NCI-H345 treated with DMSO at 0.1 percent for 48 hours (cell line): ENCODE measurements around the gene RAP1GAP.
"Not testable (repeated sequence)": the region's sequence is repeated elsewhere in the genome, so short reads cannot be mapped to it uniquely, and the experiment has no call there.

ENCODE experiments used
- DNase-seq: peaks from one replicate; lab custom pipeline; 2025; ENCODE audit not compliant: unreplicated experiment; lab: John Stamatoyannopoulos, UW

The RAP1GAP gene

DNA sequence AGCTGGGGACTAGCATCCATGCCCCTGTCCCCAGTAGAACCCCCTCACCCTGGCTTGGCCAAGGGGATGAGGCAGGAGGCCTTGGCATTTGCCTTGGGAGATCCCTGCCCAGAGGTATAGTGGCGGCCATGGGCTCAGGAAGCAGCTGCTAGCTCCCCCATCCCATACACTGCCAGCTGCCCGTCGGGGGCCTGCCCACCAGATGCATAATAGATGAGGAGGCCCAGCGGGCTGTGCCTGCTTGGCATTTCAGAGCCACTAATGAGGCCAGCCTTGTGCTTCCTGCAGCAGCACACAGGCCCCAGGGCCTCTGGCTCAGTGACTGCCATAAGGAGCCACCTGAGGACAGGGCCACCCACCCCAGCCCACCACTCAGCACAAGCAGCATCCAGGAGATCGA is 23.6 kb downstream of the RAP1GAP start:
- no peak for DNase-seq

DNA sequence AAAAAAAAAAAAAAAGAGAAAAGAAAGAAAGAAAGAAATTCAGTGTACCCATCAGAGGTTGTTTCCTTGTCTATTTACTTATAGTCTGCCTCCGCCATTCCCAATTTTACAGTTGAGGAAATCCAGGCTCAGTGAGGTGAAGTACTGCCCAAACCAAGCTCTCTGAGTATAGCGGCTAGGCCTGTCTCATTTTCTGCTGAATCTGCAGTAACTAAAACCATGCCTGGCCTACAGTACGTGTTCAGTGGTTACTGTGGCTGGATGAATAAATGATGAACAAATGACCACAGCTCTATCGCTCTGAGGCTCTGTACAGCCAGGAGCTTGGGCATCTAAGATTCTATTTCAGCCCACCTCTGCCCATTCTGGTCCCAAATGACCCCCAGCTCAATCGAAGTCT is 24.3 kb downstream of the RAP1GAP start:
- no peak for DNase-seq

GRCh38 chr1:21644348-21644747 is 24.8 kb downstream of the RAP1GAP start:
- DNase-seq = no peak

DNA sequence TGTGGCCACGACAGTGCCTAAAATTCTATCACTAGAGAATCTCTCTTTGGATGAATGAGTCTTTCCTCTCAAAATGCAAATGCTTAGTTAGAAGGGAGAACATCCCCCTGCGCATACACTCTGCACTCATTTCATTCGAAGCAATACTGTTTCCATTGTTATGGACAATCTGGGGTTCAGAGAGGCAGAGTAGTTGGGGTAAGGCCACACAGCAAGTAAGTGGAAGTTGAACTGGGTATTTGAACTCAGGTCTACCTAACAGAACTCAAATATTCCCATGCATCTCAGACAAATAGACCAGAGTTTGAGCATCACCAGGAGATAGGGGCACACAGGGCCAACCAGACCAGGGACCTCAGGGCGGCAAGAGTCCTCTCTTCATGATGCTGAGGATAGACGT is 25.5 kb downstream of the RAP1GAP start:
- DNase-seq = no peak

DNA sequence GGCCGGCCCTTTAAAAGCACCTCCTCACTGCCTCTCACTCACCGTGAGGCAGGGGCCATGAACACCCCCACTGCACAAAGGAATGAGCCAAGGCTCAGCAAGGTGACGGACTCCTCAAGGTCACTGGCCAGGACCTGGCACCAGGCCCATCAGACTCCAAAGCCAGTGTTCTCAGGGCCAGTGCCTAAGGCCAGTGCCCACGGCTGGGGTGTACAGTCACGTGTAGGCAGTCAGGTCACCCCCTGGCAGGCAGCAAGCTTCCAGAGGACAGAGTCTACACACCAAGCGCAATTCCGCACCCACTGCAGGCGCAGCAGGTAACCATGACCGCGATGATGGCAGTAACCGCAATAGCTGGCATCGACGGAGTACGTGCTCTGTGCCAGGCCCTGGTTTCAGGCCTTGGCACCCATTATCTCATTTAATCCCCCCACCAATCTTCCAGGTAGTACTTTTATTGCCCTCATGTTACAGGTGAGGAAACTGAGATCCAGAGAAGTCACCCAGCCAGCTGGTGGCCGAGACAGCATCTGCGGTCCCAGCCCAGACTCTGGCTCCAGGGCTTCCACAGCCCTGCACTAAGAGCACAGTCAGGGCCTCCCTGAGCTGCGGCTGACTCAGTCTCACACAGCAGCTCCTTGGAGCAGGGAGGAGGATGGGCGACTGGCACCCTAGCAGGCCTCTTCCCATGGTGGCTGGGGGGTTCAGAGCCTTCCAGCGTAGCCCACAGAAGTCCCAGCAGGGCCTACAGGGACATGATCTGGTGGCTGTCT is 27.0 kb downstream of the RAP1GAP start:
- no peak for DNase-seq

- DNase-seq = no peak
Measured at GRCh38 chr1:21641537-21641936, 27.6 kb downstream of the RAP1GAP start.

GRCh38 chr1:21641076-21641475 is 28.1 kb downstream of the RAP1GAP start:
- DNase-seq = no peak

GRCh38 chr1:21640653-21641052 is 28.5 kb downstream of the RAP1GAP start:
- DNase-seq = no peak

DNA sequence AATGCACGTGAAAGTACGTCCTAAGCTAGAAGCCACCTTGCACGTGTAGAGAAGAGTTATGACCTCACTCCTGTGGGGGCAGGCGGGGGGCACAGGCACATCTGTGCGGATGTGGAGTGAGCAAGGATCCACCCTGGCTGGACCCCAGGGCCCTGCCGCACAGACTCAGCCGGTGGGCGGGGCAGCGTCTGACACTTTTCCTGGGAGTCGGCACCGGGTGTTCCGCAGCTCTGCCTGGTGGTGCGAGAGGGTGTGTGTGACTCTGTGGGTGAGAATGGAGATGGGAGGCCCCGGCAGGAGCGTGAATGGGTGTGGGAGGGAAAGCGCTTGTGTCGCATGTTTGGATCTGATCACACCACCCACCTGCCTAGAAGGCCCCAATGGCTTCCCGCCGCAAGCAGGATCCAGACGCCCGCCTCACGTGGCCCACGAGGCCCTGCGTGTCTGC is 29.5 kb downstream of the RAP1GAP start:
- no peak for DNase-seq

- DNase-seq = no peak
Measured at GRCh38 chr1:21638531-21639341, 30.4 kb downstream of the RAP1GAP start.

DNA sequence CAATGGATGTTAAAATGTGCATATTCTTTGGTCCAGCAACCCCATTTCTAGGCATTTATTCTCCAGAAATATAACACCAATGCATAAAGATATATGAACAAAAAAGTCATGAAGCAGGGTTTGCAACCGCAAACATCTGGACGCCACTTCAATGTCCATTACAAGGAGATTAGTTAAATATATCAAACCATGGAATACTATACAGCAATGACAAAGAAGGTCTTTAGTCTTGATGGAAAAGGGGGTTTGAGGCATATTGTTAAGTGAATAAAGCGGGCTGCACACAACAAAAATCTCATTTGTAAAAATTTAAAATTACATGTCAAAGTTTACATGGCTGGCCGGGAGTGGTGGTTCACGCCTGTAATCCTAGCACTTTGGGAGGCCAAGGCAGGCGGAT is 31.6 kb downstream of the RAP1GAP start:
- no peak for DNase-seq

GRCh38 chr1:21636029-21636428 is 33.1 kb downstream of the RAP1GAP start:
- no peak for DNase-seq

- no peak for DNase-seq
Measured at GRCh38 chr1:21634806-21635535, 34.2 kb downstream of the RAP1GAP start.

GRCh38 chr1:21633992-21634805 is 35.0 kb downstream of the RAP1GAP start:
- no peak for DNase-seq

GRCh38 chr1:21633141-21633755 is 35.9 kb downstream of the RAP1GAP start:
- DNase-seq = no peak

GRCh38 chr1:21631944-21632887 is 36.9 kb downstream of the RAP1GAP start:
- DNase-seq = no peak

- not testable (repeated sequence) for DNase-seq
Measured at GRCh38 chr1:21631590-21631943, 37.6 kb downstream of the RAP1GAP start.

DNA sequence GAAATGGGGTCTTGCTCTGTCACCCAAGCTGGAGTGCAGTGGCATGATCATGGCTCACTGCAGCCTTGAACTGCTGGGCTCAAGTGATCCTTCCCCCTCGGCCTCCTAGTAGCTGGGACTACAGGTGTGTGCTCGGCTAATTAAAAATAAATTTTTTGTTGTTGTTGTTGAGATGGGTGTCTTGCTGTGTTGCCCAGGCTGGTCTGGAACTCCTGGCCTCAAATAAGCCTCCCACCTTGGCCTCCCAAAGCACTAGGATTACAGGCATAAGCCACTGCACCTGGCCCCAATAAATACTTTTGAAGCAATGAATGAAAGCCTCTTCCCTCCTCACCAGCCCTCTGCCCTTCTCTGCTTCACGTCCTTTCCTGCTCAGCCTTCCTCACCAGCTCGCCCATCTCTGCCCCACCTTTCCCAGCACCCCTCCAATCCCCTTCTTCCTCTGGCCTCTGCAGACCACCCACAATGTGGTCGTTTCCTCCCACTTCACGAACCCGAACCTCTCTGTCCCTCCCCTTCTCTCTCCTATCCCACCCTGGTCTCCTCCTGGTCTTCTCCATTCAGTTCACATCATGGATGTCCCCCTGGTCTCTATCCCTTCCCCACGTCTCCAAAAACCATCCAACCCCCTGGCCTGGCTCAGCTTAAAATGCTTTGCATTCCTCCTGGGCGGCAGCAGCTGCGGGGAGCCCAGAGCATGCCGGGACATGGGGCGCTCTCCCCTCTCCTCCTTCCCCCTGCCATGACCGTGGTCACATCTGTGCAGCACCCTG is 38.4 kb downstream of the RAP1GAP start:
- no peak for DNase-seq

GRCh38 chr1:21629971-21630370 is 39.2 kb downstream of the RAP1GAP start:
- no peak for DNase-seq
